Activated CD4-positive, CD25-positive, alpha-beta regulatory T cell treated with anti-CD3 and anti-CD28 coated beads, Interleukin-2, amount 50 U/mL, for 24 hours (primary cell): ENCODE measurements around the gene UBA52.
"Not testable (repeated sequence)": the region's sequence is repeated elsewhere in the genome, so short reads cannot be mapped to it uniquely, and the experiment has no call there.

Experiments
- ATAC-seq, 2 donors: fragments of 150-1000 bp; cut with Tn5 transposase; one replicate each; pipeline ENCODE4 v1.10.0; 2021; ENCODE audit warnings: mild to moderate bottlenecking in 1 of 2, moderate library complexity in 1 of 2

UBA52 gene

DNA sequence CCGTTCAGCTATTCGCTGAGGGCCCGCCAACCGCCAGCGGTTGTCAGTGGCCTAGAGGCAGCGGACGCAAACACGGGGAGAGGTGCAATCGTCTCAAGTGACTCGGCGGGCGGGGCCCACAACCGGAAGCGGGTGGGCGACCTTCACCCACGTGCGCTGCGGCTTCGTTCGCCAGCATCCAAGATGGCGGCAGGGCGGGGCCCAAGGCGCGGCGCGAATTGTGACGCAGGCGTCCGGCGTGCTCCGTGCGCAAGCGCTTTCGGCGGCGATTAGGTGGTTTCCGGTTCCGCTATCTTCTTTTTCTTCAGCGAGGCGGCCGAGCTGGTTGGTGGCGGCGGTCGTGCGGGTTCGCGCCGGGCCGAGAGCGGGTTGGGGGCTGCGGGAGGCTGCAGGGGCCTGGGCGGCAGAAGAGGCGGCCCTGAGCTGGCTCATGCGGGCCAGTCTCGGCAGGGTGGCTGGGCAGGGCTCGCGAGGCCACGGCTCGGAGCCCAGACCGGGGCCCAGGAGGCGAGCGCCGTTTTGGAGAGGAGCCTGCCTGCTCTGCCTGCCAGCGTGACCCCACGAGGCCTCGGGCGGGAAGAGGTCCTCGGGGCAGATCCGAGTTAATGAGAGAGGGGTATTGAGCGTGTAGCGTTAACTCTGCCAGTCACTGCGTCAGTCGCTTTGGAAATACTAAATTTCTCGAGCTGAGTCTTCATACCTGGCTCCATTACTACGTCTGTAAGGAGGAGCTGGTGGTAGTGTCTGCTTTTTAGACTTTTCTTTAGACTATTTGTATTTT, at the start of gene UBA52:
TSS of gene UBA52 (plus strand) at position 294 of the 781 bp plus-strand sequence. CDS start 1,444 bp downstream, outside the sequence.
- ATAC-seq: peak; percentile 95 to 97

DNA sequence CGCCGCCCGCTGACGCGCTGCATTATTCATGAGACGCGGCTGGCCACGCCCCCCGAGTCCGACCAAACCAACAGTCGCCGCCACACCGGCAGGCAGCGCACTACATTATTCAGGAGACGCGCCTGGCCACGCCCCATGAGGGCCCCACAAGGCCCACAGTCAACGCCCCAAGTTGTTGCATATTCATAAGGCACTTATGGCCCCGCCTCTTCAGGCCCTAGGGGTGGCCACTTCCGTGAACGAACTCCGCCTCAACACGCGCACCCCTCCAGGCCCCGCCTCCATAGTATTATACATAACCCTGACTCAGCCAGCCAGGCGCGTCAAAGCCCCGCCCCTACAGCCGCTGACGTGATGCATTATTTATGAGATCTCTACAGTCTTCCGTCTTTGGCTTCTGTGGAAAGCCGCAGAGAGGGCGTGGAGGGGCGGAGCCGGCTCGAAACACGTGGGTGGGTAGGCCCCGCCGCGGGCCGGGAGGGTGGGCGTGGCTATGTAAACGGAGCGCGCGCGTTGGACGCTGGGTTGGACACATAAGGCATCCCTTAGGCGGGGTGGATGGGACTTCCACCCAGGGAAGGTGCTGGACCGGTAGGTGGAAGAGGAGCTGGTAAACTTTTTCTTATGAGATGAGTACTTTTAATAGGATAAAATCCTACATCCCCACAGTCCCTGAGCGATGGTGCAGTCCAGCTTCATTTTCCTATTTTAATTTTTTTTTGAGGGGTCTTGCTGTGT, 49.4 kb upstream of the UBA52 start:
- ATAC-seq: peak; percentile 87 to 92

DNA sequence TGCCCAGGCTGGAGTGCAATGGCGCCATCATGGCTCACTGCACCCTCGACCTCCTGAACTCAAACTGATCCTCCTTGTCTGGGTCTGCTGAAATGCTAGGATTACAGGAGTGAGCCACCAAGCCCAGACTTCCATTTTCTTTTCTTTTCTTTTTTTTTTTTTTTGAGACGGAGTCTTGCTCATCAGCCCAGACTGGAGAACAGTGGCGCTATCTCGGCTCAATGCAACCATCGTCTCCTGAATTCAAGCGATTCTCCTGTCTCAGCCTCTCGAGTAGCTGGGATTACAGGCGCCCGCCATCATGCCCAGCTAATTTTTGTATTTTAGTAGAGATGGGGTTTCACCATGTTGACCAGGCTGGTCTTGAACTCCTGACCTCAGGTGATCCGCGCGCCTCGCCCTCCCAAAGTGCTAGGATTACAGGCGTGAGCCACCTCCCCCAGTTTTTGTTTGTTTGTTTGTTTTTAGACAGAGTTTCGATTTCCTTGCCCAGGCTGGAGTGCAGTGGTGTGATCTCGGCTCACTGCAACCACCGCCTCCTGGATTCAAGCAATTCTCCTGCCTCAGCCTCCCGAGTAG, 48.7 kb upstream of the UBA52 start:
- not testable (repeated sequence) for ATAC-seq

DNA sequence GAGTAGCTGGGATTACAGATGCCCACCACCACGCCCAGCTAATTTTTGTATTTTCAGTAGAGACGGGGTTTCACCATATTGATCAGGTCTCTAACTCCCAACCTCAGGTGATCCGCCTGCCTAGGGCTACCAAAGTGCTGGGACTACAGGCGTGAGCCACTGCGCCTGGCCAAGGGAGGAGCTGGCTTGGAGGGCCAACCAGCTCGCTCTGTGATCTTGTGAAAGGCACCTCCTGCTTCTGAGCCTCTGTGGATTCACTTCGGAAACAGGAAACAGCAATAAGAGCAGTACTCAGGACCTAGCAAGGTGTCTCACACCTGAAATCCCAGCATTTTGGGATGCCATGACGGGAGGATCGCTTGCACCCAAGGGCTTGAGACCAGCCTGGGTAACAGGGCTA, 47.8 kb upstream of the UBA52 start:
- no peak for ATAC-seq

DNA sequence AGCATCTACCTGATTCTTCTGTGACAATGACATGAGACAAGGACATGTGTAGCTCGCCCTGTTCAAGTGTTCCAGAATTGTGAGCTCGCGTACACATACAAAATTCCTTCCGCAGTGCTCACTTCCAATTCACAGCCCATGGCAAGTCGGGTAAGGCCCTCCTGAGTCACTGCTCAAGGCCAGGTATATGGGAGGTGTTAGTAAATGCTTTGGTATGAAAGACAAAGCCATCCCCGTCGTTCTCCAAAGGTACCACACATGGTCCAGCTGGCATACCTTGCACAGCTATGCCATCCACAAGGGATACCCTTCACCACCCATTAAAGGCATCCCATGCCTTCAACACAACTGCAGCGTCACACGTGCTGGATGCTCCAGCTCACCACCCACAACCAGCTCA, 45.3 kb upstream of the UBA52 start:
- ATAC-seq: no peak

DNA sequence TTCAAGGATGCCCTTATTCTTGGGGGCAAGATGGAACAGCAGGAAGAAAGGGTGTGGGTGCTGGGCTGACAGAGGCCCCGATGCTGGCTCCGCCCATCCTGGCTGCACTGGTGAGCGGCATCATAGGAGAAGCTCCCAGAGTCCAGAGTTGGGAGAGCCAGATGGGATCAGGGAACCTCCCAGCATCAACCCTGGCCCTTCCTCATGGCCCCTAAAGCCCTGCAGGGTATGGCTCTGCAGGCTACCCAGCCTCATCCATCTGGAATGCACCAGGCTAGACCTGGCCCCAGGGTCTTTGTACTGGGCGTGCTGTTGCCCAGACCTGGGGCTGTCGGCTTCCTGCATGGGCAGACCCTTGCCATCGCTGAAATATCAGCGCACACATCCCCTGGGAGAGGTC, 41.9 kb upstream of the UBA52 start:
- no peak for ATAC-seq

DNA sequence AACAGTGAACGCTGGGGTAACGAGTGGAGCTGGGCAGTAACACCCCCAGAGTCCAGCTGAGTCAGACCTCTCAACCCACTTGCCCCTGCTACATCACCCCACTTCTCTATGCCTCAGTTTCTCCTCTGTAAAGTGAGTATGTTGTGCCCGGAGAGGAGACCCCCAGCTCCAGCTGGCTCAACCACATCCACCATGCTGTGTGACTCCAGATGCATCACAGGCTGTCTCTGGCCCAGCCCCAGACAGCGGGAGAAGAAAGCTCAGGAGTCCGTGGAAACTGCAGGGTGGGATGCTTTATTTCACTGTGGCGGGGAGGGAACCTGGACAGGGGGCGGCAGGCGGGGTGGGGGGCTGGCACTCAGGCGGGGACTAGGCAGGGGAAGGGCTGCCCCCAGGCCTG, 40.2 kb upstream of the UBA52 start:
- ATAC-seq: no peak

DNA sequence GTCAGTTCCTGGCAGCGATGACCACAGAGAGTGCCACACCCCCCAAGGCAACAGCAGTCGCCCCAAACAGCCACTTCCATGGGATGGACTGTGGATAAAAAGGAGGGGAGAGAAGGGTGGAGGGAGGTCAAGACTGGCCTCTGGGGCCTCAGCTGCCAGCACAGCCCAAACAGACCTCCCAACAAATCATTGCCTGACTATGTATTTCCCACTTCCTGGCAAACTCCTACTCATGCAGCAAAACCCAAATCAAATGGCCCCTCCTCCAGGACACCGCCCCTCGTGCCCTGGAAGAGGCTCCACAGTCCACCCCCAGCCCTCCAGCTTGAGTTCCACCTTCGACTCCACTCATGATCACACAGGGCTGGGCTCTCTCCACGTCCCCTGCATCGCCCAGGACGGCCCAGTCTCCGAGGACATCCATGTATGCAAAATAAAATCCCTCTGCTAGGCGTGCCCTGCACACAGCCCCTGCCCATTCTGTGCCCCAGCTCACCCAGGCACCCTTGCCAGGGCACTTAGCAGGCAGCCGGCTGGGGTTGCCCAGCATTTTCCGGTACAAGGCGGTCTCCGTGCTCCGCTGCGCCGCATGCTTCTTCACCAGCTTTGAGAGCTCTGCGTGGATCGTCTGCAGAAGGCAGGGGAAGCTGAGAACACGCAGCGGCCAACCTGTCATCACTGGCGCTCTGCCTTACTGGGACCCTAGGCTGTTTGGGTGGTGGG, 39.3 kb upstream of the UBA52 start:
- no peak for ATAC-seq

DNA sequence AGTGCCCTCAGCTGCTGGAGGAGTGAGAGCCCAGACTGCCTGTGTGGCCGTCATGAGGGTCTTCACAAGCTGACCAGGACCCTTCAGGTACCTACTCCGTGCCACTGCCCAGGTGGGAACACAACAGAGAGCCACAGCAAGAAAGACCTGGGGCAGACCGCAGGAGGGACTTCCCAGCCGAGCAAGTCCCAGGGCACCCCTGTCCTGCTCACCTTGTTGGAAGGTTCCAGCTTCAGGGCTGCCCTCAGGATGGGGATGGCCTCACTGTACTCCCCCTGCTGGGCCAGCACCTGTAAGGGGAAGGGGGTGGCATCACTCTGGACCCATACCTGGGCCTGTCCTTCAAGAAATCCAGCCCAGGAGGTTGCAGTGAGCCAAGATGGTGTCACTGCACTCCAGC, 38.6 kb upstream of the UBA52 start:
- no peak for ATAC-seq

DNA sequence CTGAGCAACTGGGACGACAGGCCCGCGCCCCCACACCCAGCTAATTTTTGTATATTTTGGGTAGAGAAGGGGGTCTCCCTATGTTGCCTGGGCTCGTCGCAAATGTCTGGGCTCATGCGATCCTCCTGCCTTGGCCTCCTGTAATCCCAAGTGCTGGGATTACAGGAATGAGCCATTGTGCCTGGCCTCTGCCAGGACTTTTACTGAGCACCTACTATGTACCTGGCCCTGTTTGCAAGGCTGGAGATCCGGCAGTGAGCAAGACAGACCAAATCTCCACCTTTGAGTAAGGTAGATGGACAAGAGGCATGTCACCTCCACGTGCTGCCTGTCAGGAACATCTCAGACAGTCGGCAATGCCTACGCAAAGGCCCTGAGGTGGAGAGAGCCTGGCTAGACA, 35.2 kb upstream of the UBA52 start:
- no peak for ATAC-seq

DNA sequence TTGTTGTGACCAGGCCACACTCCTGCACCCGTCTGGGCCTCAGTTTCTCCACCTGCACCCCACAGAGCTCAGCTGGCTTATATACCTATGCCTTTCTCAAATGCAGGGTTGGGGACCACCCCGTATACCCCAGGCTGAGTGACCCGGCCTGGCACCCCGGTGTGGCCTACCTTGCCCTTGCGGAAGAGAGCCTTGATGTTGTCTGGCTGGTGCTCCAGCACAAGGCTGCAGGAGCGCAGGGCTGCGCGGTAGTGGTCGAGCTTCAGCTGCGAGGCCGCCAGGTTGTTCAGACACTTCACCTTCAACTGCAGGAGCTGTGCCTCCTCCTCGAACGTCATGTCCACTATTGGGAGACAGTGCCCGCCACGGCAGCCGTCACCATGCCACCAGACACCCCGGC, 34.2 kb upstream of the UBA52 start:
- no peak for ATAC-seq

DNA sequence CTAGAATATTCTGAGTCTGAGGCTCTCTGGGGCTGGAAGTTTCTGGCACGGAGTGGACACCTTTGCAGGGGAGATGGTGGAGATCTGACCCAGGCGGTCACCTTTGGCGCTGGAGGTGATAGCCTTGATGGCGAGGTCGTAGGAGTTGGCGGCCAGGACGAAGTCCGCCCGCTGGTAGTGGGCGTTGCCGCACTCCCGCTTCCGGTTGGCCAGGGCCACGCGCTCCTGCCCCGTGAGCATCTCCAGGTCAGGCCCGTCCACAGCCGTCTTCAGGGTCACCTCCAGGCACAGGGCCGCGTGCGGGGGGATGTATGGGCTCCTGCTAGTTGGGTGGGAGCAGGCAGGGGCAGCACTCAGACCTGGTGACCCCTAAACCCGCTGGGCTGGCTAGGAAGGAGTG, 33.5 kb upstream of the UBA52 start:
- ATAC-seq: no peak

DNA sequence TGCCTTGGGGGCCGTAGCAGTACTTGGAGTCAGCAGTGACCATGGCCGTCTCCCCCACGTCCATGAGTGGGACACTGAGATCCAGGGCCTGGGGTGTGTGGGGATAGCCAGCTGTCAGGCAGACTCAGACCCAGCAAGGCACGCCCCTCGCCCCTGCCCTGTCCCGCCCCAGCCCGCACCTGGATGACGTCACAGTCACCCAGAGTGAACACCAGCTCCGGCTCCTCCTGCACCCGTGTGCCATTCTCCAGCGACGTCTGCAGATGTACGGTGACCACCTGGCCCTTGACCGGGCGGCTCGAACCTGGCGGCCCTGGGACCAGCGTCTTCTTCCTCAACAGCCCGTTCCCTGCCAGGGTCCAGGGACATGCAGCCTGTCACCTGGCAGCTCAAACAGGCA, 32.3 kb upstream of the UBA52 start:
- ATAC-seq: no peak

DNA sequence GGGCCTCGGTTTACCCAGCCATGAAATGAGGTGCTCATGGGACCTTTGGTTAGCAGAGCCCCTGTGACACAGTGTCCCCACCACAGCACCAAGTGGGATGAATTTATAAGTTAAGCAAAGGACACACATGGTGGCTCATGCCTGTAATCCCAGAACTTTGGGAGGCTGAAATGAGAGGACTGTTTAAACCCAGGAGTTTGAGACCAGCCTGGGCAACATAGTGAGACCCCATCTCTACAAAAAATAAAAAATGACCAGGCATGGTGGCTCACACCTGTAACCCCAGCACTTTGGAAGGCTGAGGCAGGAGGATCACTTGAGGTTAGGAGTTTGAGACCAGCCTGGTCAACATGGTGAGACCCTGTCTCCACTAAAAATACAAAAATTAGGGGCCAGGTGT, 31.5 kb upstream of the UBA52 start:
- ATAC-seq: not testable (repeated sequence)

DNA sequence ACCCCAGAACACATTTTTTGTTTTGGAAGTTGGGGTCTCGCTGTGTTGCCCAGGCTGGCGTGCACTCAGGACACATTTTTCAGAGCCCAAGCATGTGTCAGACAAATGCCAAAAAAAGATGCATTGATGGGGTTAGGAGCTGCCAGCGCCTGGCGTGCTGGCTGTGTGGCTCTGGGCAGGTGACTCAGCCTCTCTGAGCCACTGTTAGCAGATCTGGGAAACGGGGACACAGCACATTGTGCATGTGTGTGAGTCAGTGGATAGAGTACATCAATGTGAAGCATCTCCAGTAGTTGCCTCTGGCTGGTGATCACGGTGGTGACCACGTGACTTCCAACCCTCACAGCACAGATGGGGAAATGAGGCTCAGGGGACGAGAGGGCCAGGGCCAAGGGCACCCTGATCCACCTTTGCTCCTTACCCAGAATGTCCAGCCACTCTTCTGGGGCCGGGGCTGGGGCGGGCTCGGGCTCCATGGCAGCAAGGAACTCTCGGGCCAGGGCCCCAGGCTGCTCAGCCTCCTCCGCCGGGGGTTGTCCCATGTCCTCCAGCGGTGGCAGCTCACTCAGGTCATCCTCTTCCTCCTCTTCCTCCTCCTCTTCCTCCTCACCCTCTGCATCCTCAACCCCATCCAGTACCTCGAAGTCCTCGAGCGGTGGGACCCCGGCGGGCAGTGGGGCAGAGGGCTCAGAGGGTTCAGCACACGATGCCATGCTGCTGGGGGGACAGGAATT, 30.2 kb upstream of the UBA52 start:
- peak; percentile 33 to 46 for ATAC-seq

DNA sequence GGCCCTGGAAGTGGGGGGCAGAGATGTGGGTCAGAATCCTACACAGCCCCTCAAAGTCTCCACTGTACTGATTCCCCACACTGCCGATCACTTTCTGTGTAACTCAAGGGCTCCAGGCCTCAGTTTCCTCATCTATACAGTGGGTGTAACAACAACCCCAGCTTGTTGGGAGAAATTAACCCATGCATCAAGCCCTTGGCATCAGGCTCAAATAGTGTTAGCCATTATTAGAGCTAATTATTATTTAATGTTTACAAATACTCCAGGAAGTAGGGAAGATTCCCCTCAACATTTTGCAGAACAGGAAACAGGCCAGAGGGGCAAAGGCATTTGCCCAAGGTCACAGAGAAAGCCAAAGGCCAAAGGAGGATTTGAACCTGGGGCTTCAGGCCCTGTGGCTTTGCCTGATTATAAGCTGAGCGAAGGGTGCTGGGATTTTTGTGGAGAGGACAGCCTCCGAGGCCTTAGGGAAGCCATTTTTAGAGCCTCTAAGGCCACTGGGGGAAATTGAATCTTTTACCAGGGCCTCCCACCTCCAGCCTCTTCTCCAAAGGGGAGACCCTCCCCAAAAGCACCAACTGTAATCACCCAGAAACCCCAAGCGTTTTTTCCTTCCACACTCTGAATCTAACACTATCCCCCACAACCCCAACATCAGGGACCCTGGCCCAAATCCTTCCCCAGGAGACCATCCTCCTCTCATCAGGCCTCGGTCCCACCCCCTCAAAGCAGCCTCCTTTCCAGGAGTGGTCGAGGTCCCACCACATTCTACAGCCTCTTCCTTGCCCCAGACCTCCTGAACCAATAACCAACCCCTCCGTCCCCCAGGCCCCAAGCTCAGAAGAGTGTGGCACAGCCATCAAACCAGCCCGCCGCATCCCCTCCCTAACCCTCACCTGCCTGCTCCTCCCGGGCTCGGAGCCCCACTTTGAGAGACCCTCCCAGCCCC, 29.4 kb upstream of the UBA52 start:
- ATAC-seq: no peak

DNA sequence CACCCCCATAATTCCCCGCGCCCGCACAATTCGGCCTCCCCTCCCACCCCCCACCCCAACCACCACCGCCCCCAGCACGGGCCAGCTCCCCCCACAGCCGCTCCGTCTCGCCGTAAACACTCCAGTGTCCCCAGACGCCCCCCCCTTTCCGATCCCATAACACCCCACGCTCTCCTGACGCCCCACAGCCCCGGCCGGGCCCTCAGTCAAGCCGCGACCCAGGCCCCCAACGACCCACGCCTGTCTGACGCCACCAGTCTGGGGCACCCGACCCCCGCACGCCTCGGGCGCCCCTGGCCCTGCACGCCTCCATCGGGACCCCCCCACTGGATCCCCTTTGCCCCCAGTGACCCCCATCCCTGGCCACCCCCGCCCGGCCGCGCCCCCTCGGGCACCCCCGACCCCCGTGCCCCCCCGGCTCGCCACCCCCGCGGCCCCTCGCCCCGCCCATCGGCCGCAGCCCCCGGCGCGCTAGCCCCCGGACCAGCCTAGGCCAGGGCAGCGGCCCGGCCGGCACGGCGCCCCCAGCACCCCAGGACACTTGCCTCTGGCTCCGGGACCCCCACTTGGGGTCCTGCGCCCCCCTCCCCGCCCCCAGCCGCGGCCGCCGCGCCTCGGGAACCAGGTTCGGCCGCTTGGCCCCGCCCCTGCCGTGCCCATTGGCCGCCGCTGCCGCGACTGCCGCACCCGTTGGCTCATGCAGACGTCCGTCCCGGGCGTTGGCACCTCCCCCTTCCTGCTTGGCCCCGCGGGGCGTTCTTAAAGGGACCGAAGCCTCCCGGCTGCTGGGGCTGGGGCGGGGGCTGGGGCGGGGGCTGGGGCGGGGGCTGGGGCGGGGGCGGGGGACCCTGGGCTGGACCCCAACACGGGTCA, 28.5 kb upstream of the UBA52 start, which contains the start of gene FKBP8:
TSS of gene FKBP8 (minus strand) at position 633 of the 873 bp plus-strand sequence. CDS start 1,603 bp downstream, outside the sequence.
- peak; percentile 95 to 97 for ATAC-seq

DNA sequence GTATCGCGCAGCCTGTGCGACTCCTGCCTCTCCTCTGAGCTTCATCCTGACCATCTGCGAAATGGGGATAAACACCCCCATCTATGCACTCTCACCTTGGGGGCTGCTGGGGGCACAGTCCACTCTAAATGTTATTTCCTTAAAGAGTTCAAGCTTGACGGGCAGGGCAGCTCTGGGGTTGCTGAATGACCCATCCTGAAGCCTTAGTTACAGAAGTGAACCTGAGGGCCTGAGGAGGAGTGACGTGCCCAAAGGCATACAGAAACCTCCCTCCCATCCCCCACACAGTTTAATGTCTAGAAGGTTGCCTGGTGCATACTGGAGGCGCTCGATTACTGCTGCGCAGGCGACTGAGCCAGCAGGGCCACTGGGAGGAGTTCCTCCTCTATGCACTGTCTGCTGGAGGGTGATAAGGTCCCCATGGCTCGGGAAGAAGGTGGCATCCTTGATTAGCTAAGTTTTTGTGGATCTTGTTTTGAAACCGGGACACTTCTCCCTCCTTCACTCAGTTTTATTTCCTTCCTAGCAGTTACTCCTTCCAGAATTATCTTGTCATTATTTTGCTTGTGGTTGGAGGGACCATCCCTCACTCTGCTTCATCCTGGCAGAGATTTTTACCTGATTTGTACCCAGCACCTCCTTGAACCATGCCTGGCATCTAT, 27.7 kb upstream of the UBA52 start:
- ATAC-seq: peak; percentile 77 to 78

DNA sequence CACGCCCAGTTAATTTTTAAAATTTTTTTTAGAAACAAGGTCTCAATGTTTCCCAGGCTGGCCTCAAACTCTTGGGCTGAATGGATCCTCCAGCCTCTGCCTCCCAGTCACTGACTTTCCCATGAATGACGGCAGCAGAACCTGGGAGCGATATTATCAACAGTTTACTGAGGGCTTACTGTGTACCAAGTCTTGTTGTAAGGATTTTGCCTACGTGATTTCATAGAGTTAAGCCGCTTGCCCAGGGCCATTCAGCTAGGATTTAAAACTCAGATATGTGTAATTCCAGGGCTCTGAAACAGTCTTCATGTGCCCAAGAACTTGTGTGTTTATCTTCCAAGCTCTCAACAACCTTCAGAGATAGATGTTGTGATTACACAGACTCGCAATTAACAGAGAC, 20.0 kb upstream of the UBA52 start:
- no peak for ATAC-seq
